ENCODE results near the gene PIGK.

DNA sequence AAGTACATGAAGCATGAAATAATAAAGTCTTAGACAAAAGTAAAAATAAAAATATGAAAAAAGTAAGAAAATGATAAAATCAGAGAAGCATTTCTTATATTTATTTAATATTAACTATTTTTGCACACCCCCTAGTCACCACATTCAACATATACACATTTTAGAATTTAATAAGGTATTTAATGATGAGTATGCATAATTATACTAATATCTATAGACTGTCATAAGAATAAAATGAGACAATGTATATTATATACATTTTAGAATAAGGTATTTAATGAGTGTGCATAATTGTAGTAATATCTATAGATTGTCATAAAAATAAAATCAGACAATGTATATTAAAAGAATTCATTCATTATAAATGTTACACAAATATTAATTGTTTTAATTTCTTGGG lies 18.9 kb downstream of the PIGK start:
- TF ChIP-seq, protein P1, sequence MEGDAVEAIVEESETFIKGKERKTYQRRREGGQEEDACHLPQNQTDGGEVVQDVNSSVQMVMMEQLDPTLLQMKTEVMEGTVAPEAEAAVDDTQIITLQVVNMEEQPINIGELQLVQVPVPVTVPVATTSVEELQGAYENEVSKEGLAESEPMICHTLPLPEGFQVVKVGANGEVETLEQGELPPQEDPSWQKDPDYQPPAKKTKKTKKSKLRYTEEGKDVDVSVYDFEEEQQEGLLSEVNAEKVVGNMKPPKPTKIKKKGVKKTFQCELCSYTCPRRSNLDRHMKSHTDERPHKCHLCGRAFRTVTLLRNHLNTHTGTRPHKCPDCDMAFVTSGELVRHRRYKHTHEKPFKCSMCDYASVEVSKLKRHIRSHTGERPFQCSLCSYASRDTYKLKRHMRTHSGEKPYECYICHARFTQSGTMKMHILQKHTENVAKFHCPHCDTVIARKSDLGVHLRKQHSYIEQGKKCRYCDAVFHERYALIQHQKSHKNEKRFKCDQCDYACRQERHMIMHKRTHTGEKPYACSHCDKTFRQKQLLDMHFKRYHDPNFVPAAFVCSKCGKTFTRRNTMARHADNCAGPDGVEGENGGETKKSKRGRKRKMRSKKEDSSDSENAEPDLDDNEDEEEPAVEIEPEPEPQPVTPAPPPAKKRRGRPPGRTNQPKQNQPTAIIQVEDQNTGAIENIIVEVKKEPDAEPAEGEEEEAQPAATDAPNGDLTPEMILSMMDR (IDR thresholded peaks at IDR 0.05; ENCODE audit: low read length), result no peak
- no peak for TF ChIP-seq EZH2 (IDR thresholded peaks at IDR 0.05; ENCODE audit: borderline replicate concordance, low read length)
